Measurements from ENCODE around the gene SLC16A2.

GRCh38 chrX:74520291-74520690 is 99.0 kb downstream of the SLC16A2 start:
- TF ChIP-seq EZH2 (IDR thresholded peaks at IDR 0.05; ENCODE audit: borderline replicate concordance, low read depth, low read length, severe bottlenecking) (no peak), CTCF (IDR thresholded peaks at IDR 0.05; ENCODE audit: borderline replicate concordance, extremely low read depth, low read length, poor library complexity, severe bottlenecking) (no peak)

Data from DND-41 (cell line).